Measurements from ENCODE around the gene JAKMIP1.

The JAKMIP1 gene

GRCh38 chr4:6043843-6044242, 156.5 kb downstream of the JAKMIP1 start:
- no peak for DNase-seq (ENCODE audit: low read depth in 1 of 2, low spot score in 1 of 2)

GRCh38 chr4:6043188-6043587, 157.2 kb downstream of the JAKMIP1 start:
- DNase-seq (ENCODE audit: low read depth in 1 of 2, low spot score in 1 of 2): no peak

- no peak for DNase-seq (ENCODE audit: low read depth in 1 of 2, low spot score in 1 of 2)
Observed at GRCh38 chr4:6042293-6043063, 157.9 kb downstream of the JAKMIP1 start.

GRCh38 chr4:6041800-6042199, 158.5 kb downstream of the JAKMIP1 start:
- DNase-seq (ENCODE audit: low read depth in 1 of 2, low spot score in 1 of 2): no peak

- DNase-seq (ENCODE audit: low read depth in 1 of 2, low spot score in 1 of 2): no peak
Observed at GRCh38 chr4:6038711-6039110, 161.6 kb downstream of the JAKMIP1 start.

GRCh38 chr4:6035786-6036185, 164.6 kb downstream of the JAKMIP1 start:
- DNase-seq (ENCODE audit: low read depth in 1 of 2, low spot score in 1 of 2): no peak

GRCh38 chr4:6033381-6033780, 167.0 kb downstream of the JAKMIP1 start:
- DNase-seq (ENCODE audit: low read depth in 1 of 2, low spot score in 1 of 2): no peak

GRCh38 chr4:6032249-6033244, 167.8 kb downstream of the JAKMIP1 start:
- DNase-seq (ENCODE audit: low read depth in 1 of 2, low spot score in 1 of 2): no peak

GRCh38 chr4:6031846-6032245, 168.5 kb downstream of the JAKMIP1 start:
- DNase-seq (ENCODE audit: low read depth in 1 of 2, low spot score in 1 of 2): no peak

GRCh38 chr4:6030679-6031078, 169.7 kb downstream of the JAKMIP1 start:
- no peak for DNase-seq (ENCODE audit: low read depth in 1 of 2, low spot score in 1 of 2)

GRCh38 chr4:6029254-6029653, 171.1 kb downstream of the JAKMIP1 start:
- DNase-seq (ENCODE audit: low read depth in 1 of 2, low spot score in 1 of 2): no peak

- no peak for DNase-seq (ENCODE audit: low read depth in 1 of 2, low spot score in 1 of 2)
Observed at GRCh38 chr4:6028168-6028567, 172.2 kb downstream of the JAKMIP1 start.

- no peak for DNase-seq (ENCODE audit: low read depth in 1 of 2, low spot score in 1 of 2)
Observed at GRCh38 chr4:6027392-6027791, 173.0 kb downstream of the JAKMIP1 start.

- no peak for DNase-seq (ENCODE audit: low read depth in 1 of 2, low spot score in 1 of 2)
Observed at GRCh38 chr4:6024313-6024960, 175.9 kb downstream of the JAKMIP1 start.

- no peak for DNase-seq (ENCODE audit: low read depth in 1 of 2, low spot score in 1 of 2)
Observed at GRCh38 chr4:6023731-6024130, 176.6 kb downstream of the JAKMIP1 start.

- no peak for DNase-seq (ENCODE audit: low read depth in 1 of 2, low spot score in 1 of 2)
Observed at GRCh38 chr4:6022607-6023288, 177.6 kb downstream of the JAKMIP1 start.

GRCh38 chr4:6021831-6022606, 178.3 kb downstream of the JAKMIP1 start:
- no peak for DNase-seq (ENCODE audit: low read depth in 1 of 2, low spot score in 1 of 2)

- no peak for DNase-seq (ENCODE audit: low read depth in 1 of 2, low spot score in 1 of 2)
Observed at GRCh38 chr4:6020613-6021012, 179.7 kb downstream of the JAKMIP1 start.

- DNase-seq (ENCODE audit: low read depth in 1 of 2, low spot score in 1 of 2): no peak
Observed at GRCh38 chr4:6019316-6020263, 180.8 kb downstream of the JAKMIP1 start.

Data from stimulated activated CD4-positive, alpha-beta T cell treated with anti-CD3 and anti-CD28 coated beads, Interleukin-15, amount 100 ng/mL, for 1 hour (primary cell).